Activated CD4-positive, alpha-beta T cell treated with anti-CD3 and anti-CD28 coated beads, Interleukin-2, amount 50 U/mL, for 48 hours (primary cell): Measurements from ENCODE around the gene DGCR8.

ENCODE experiments used
- DNase-seq, 2 experiments: peaks; one replicate each; pipeline ENCODE4 v3.0.0-alpha.2; 2020

The DGCR8 gene

GRCh38 chr22:20111689-20112622 lies 31.9 kb downstream of the DGCR8 start:
- no peak for DNase-seq

GRCh38 chr22:20112623-20113511 lies 32.8 kb downstream of the DGCR8 start:
- DNase-seq = no peak

- DNase-seq = no peak
Measured at GRCh38 chr22:20113551-20114310, 33.7 kb downstream of the DGCR8 start.

- DNase-seq = no peak
Measured at GRCh38 chr22:20114506-20115475, 34.8 kb downstream of the DGCR8 start.

GRCh38 chr22:20115691-20116375 lies 35.8 kb downstream of the DGCR8 start, which contains the start of gene RANBP1:
Gene RANBP1, plus strand, starts transcription at chr22:20116104. Its CDS starts 81 bp downstream, at chr22:20116185.
- DNase-seq = no peak

- DNase-seq = no peak
Measured at GRCh38 chr22:20116376-20116950, 36.4 kb downstream of the DGCR8 start.

GRCh38 chr22:20116951-20117632 lies 37.1 kb downstream of the DGCR8 start, which contains the start of gene TRMT2A:
Gene TRMT2A, minus strand, starts transcription at chr22:20117226. Its CDS starts 320 bp downstream, at chr22:20116906.
- DNase-seq = peak; percentile 96 to 97

GRCh38 chr22:20117633-20118299 lies 37.7 kb downstream of the DGCR8 start:
- DNase-seq = peak; percentile 83 to 88

GRCh38 chr22:20118300-20119020 lies 38.4 kb downstream of the DGCR8 start:
- DNase-seq = no peak

GRCh38 chr22:20121856-20122415 lies 41.9 kb downstream of the DGCR8 start:
- DNase-seq = no peak

GRCh38 chr22:20123366-20124082 lies 43.5 kb downstream of the DGCR8 start:
- DNase-seq = no peak

GRCh38 chr22:20124083-20124787 lies 44.2 kb downstream of the DGCR8 start:
- no peak for DNase-seq

- no peak for DNase-seq
Measured at GRCh38 chr22:20125201-20126174, 45.4 kb downstream of the DGCR8 start.

- DNase-seq = no peak
Measured at GRCh38 chr22:20126284-20127029, 46.4 kb downstream of the DGCR8 start.
